ENCODE measurements around the gene OR6C2.
"Not testable (repeated sequence)": the region's sequence is repeated elsewhere in the genome, so short reads cannot be mapped to it uniquely, and the experiment has no call there.

Gene OR6C2

GRCh38 chr12:55443776-55444175 lies at the start of gene OR6C2:
Gene OR6C2, plus strand, starts transcription at chr12:55444076. Its CDS starts 8,138 bp downstream, at chr12:55452214.
- no peak for DNase-seq

GRCh38 chr12:55396326-55396725 lies 47.5 kb upstream of the OR6C2 start:
- no peak for DNase-seq

DNA sequence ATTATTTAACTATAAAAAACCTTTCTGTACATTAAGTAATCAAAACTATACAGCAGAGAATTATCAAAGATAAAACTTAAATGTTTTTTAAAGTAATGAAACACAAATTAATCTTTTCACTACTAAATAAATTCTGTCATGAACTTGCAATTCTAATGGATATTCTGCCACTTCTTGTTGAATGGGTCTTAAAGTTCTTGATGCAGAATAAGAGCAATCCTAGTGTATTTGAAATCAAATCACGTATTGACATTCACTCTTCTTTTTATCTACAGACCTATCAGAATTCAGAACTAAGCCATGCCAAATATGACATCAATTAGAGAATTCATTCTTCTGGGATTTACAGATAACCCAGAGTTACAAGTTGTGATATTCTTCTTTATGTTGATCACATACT lies 43.6 kb upstream of the OR6C2 start, which contains the start of gene OR6C65:
OR6C65 (plus strand) TSS at position 301 of the 400 bp plus-strand sequence; CDS start at position 301, 0 bp downstream.
- no peak for DNase-seq

DNA sequence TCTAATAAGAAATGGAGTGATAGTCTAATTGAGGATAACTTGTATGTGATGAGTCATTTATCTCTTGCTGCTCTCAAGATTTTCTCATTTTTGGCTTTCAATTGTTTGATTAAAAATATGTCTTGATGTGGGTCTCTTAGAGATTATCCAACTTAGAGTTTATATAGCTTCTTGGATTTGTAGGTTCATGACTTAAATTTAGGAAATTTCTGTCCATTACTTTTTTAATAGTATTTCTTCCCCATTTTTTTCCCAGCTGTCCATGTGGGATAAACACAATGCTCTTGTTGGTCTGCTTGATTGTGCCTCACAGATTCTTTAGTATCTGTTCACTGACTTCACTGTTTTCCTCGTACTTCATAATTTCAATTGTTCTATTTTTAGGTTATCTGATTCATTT lies 36.0 kb upstream of the OR6C2 start:
- no peak for DNase-seq

- not testable (repeated sequence) for DNase-seq
Observed at GRCh38 chr12:55409133-55409532, 34.7 kb upstream of the OR6C2 start.

DNA sequence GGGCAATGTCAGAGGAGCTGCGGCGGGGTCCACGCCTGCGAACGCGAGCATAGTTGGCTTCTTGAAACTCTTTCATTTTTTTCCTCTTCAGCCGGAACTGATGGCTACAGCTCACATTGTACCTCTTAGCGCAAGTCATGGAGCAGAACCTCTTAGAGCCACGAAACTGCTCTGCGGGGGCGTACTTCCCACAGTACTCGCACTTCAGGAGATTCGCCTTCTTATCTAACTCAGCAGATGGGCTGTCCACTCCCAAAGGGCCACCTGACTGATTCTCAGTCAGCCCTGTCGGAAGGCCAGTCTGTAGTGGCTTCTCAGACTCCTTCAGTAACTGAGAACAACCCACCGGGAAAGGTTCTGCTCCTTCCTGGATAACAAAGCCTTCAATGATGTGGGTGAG lies 31.7 kb upstream of the OR6C2 start:
- not testable (repeated sequence) for DNase-seq

DNA sequence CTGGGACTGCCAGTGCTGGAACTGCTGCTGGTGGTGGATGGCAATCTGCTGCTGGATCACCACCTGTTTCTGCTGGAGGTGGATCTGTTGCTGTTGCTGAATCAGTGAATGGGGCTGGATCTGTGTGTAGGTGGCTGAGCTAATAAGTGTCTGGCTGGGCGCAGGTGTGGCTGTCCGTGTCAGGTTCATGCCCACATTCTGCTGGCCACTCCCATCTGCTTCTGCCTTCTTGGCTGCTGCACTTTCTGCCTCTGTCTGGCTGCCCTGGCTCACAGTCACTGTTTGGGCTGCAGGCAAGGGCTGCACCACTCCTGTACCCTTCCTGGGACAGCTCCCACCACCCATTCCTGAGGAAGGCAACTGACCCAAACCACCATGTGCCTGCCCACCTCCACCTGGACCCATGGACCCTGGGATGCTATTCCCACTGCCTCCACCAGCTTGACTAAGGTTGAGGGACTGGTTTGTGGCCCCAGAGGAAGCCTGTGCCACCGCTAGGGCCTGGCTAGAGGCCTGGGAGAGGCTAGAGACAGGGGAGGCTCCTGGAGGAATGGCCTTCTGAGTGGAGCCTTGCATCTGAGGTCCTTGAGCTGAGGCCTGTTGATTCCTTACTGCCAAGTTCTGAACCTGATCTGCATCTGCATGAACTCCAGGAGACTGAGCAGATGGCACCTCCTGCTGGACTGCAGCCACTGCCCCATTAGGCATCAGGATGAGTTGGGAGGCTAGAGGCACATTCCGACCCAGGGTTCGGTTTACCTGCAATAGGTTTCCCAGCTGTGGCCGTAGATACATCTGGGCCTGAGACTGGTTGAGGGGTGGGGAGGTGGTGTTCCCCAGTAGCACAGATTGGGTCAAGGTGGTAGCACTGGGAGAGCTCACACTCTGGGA lies 30.1 kb upstream of the OR6C2 start:
- DNase-seq = not testable (repeated sequence)

DNA sequence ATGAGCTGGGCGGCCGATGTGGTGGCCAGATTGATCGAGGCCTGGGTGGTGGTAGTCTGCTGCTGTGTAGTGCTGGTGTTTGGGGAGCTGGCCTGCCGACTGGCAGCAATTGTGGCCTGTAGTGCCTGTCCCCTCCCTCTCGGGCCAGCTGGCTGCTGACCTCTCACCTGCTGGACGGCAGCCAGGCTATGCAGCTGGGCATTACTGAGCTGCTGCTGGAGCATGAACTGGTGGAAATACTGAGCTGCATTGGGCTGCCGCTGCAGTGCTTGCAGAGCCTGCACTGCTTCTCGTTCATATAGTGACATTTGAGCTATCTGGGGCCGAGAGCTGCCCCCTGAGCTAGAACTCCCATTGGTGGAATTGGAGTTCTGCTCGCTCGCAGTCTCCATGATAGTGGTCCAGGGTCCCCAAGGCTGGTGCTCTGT lies 29.5 kb upstream of the OR6C2 start:
- not testable (repeated sequence) for DNase-seq

DNA sequence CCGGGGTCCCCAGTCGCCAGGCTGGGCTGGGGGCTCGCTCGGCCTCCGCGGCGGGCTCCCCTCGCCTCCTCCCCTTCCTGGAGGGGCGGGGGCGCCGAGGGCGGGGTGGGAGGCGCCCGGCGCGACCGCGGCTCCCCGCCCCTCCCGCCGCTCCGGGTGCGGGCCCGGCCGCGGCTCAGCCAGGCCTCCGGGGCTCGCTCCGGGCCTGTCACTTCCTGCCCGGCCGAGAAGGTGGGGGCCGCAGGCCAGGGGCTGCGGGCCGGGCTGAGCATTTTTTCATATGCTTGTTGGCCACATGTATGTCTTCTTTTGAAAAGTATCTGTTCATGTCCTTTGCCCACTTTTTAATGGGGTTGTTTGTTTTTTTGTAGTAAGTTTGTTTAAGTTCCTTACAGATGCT lies 29.0 kb upstream of the OR6C2 start:
- DNase-seq = not testable (repeated sequence)

DNA sequence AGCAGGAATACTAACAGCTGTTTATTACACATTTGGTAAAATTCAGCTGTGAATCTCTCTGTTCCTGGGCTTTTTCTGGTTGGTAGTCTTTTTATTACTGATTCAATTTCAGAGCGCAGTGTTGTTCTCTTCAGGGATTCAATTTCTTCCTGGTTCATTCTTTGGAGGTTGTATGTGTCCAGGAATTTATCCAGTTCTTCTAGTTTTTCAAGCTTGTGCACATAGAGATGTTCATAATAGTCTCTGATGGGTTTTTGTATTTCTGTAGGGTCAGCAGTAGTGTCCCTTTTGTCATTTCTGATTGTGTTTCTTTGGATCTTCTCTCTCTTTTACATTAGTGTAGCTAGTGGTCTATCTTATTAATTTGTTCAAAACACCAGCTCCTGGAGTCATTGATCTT lies 26.9 kb upstream of the OR6C2 start:
- no peak for DNase-seq

- no peak for DNase-seq
Observed at GRCh38 chr12:55420307-55420962, 23.4 kb upstream of the OR6C2 start.

GRCh38 chr12:55425954-55426353 lies 17.9 kb upstream of the OR6C2 start, which contains the start of gene OR6C76:
Gene OR6C76, plus strand, starts transcription at chr12:55426254. Its CDS starts 0 bp downstream, at chr12:55426254.
- no peak for DNase-seq

DNA sequence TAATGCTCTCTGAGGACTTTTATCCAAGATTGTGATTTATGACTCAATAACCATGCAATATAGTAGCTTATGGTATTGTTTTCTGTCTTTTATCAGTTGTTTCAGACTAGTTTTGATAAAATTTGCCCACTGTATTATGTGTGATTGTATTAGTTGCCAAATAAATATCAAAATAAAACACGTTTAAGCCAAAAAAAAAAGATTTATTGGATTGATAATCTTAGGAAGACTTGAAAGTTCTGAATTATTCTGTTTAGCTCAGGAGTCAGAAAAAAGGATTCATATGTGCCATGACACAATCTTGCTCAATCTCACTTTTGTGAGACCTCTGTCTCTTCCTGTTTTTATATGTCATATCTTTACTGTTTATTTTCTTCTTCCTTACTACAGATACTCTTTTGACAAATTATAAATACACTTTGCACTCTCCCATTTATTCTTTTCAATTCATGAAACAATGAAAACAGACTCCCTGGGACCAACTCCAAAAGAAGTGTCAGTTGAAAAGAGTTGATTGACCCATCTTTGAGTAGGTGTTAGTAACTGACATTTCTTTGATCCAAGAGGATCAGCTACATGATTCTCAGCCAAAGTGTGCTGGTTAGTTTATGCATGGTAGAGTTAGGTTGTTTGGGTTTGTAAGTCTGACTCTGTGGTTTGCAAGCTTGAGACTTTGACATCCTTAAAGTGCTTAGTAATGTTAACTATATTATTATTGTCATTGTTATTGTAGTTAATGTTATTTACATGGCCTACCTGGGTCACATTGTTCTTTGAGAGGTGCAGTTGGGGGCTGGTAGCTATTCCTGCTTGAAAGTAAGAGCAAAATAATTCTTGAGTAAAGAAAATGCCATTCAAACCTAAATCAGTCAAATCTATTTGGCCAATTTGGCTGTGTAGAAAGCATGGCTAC lies 15.3 kb upstream of the OR6C2 start:
- no peak for DNase-seq

GRCh38 chr12:55441233-55441632 lies 2.6 kb upstream of the OR6C2 start:
- DNase-seq = not testable (repeated sequence)

- no peak for DNase-seq
Observed at GRCh38 chr12:55445357-55445756, 1.5 kb downstream of the OR6C2 start.

DNA sequence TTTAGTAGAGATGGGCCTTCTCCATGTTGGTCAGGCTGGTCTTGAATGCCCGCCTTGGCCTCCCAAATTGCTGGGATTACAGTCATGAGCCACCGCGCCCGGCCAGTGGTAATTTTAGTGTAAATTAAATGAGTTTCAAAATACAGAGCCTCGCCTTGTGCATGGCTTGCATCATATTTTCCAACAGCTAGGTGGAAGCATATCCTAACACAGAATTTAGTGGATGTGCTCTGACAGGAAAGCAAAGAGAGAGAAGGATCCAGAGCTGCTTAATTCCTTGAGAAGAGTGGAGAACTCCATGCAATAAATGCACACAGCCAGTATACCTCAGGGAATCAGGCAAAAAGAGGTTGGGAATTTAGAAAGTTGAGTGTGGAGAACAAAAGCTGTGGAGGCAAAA lies 2.5 kb downstream of the OR6C2 start:
- no peak for DNase-seq

DNA sequence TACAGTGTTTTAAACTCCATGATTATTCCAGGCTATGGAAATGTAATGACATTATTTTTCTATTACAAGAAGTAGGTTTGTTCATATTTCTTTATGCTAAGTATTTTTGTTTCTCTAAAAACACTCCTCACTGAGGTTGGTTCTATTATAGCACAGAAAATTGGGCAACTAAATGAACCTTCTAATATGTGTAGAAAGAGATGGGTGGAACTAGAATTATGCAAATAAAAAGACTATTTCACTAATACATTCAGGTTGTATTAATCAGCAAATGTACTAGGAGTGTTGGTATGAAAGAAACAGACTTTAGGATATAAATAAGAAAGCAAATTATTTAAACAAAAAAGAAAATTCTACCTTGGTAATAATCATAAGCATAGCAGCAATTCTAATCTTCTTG lies 4.9 kb downstream of the OR6C2 start:
- no peak for DNase-seq

DNA sequence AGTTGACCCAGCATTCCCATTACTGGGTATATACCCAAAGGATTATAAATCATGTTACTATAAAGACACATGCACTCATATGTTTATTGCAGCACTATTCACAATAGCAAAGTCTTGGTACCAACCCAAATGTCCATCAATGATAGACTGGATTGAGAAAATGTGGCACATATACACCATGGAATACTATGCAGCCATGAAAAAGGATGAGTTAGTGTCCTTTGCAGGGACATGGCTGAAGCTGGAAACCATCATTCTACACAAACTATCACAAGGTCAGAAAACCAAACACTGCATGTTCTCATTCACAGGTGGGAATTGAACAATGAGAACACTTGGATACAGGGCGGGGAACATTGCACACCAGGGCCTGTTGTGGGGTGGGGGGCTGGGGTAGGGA lies 21.1 kb downstream of the OR6C2 start:
- not testable (repeated sequence) for DNase-seq

DNA sequence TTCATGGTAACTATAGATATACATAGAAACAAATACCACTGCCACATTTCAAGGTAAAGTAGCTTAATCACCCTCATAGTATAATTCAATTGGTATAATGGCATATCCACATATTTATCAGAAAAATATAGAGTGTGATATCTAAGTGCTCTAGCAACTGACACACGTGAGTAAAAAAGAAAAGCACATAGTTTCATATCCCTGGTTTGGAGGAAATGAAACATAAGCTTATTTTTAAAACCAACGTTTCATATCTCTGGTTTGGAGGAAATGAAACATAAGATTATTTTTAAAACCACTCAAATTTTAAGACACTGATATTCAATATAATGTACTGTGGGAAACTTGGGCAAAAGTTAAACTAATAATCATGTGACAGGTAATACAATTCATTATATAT lies 24.0 kb downstream of the OR6C2 start:
- DNase-seq = no peak

DNA sequence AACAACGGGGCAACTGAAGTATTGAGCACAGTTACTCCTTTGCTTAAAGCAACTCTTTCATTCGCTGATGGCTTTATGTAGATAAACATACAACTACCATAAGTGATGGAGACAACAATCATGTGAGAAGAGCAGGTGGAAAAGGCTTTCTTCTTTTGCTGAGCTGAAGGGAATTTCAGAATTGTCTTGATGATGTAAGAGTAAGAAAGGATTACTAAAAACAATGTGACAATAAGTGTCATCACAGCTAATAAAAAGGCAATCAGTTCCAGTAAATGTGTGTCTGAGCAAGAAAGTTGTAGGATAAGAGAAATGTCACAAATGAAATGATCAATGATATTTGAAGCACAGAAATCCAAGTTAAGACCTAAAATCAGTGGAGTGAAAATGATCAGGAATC lies 25.4 kb downstream of the OR6C2 start:
- DNase-seq = no peak

DNA sequence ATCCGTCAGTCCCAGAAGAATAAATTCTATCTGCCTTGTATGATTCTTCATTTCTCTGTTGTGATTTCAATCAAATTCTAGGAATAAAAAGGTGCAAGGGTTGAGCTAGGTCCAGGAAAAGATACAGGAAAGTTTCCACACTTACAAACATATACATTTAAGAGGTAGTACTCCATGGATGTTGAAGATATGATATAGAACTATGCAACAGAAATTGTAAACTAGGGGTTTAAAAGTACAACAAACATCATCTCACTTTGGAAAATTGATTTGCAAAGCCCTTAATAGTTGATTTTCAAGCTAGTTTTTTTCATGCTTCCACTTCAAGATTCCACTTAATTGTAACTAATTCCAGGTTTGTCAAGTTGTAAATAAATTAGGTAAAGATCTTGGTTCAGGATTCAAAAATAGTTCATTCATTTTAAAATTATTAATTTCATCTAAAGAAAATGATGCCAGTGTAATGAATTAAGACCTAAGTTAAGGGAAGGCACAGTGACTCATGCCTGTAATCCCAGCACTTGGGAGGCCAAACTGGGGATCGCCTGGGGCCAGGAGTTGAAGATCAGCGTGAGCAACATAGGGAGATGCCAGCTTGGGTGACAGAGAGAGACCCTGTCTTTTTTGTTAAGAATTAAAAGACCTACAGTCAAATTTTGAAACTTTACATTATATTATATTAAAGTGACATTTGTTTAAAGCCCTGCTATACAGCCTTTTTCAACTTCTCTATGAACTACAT lies 26.4 kb downstream of the OR6C2 start, which contains the start of gene OR6C70:
OR6C70 (minus strand) TSS at position 51 of the 742 bp plus-strand sequence; CDS start at position 51, 0 bp downstream.
- no peak for DNase-seq

- no peak for DNase-seq
Observed at GRCh38 chr12:55472264-55472663, 28.4 kb downstream of the OR6C2 start.

All from NCI-H1694 treated with DMSO at 0.1 percent for 48 hours (cell line).